Loucy (cell line): ENCODE measurements around the gene ZFHX3.

ENCODE experiments used
- H2AFZ ChIP-seq: fragments of 200-600 bp; sonication (generic); 2 replicates; pipeline ENCODE4 v1.6.0; 2016; ENCODE audit warnings: antibody characterized with exemption, mild to moderate bottlenecking, low read length, moderate library complexity
- H3F3A ChIP-seq: fragments of 200-600 bp; 2 replicates; pipeline ENCODE4 v1.6.0; 2016; ENCODE audit warnings: antibody characterized with exemption, low read depth, mild to moderate bottlenecking
- H3K27me3 ChIP-seq: fragments of 200-600 bp; sonication (generic); 2 replicates; pipeline ENCODE4 v1.6.1; 2014; ENCODE audit warnings: low read length, mild to moderate bottlenecking; ENCODE audit not compliant: insufficient read depth, poor library complexity, severe bottlenecking
- H3K36me3 ChIP-seq: fragments of 200-600 bp; sonication (generic); 2 replicates; pipeline ENCODE4 v1.6.1; 2016; ENCODE audit warnings: low read length; ENCODE audit not compliant: insufficient read depth
- H3K4me1 ChIP-seq: fragments of 200-600 bp; sonication (generic); 2 replicates; pipeline ENCODE4 v1.5.1; 2014; ENCODE audit warnings: low read length, mild to moderate bottlenecking; ENCODE audit not compliant: insufficient read depth, poor library complexity, severe bottlenecking
- H3K4me2 ChIP-seq: fragments of 200-600 bp; sonication (generic); 2 replicates; pipeline ENCODE4 v1.6.0; 2014; ENCODE audit warnings: antibody characterized with exemption, low read length, low read depth, mild to moderate bottlenecking; ENCODE audit not compliant: poor library complexity, severe bottlenecking
- H3K4me3 ChIP-seq: fragments of 200-600 bp; sonication (generic); 2 replicates; pipeline ENCODE4 v1.5.1; 2014; ENCODE audit warnings: low read length, mild to moderate bottlenecking, mixed read lengths; ENCODE audit not compliant: poor library complexity, severe bottlenecking
- H3K79me2 ChIP-seq: fragments of 200-600 bp; sonication (generic); 2 replicates; pipeline ENCODE4 v1.6.1; 2014; ENCODE audit warnings: low read length; ENCODE audit not compliant: insufficient read depth
- H3K9ac ChIP-seq: fragments of 200-600 bp; sonication (generic); 2 replicates; pipeline ENCODE4 v1.6.0; 2014; ENCODE audit warnings: mild to moderate bottlenecking, low read depth, low read length, moderate library complexity; ENCODE audit not compliant: poor library complexity, severe bottlenecking
- H3K9me2 ChIP-seq: fragments of 200-600 bp; sonication (generic); replicated peaks from 2 replicates; pipeline ENCODE4 v1.6.1; 2016; ENCODE audit warnings: low read depth, low read length, mixed read lengths
- H3K9me3 ChIP-seq: fragments of 200-600 bp; sonication (generic); 2 replicates; pipeline ENCODE4 v1.6.1; 2014; ENCODE audit warnings: mild to moderate bottlenecking, antibody characterized with exemption, low read length, low read depth; ENCODE audit not compliant: insufficient read depth
- H4K20me1 ChIP-seq: fragments of 200-600 bp; sonication (generic); 2 replicates; pipeline ENCODE4 v1.6.0; 2014; ENCODE audit warnings: antibody characterized with exemption, low read length, mild to moderate bottlenecking; ENCODE audit not compliant: insufficient read depth, poor library complexity, severe bottlenecking
- CTCF ChIP-seq: fragments of 200-600 bp; sonication (generic); conservative IDR thresholded peaks from 2 replicates; pipeline ENCODE4 v1.5.1; 2014; ENCODE audit warnings: mild to moderate bottlenecking, antibody characterized with exemption, low read length
- EZH2phosphoT487 ChIP-seq: fragments of 200-600 bp; IDR thresholded peaks from 2 replicates; pipeline ENCODE4 v1.6.1; 2018; ENCODE audit warnings: antibody characterized with exemption, mild to moderate bottlenecking, moderate library complexity, borderline replicate concordance

The ZFHX3 gene

GRCh38 chr16:72925631-72925979, 122.3 kb downstream of the ZFHX3 start:
- Histone ChIP-seq H3K4me2 (no peak overlapping the region), H3K9me2 (no peaks in the 10 kb centered on the region), H3K36me3 (no peaks in the 10 kb centered on the region), H3K27me3 (no peaks in the 10 kb centered on the region), H3K4me1 (peaks cover 22% of the 10 kb centered on the region), H4K20me1 (peaks cover 8% of the 10 kb centered on the region), H3K79me2 (no peaks in the 10 kb centered on the region), H3F3A (0 out of 2 replicates have a peak, but pooled peaks cover 2% of the 10 kb centered on the region), H3K4me3 (no peak overlapping the region), H2AFZ (no peak overlapping the region), H3K9ac (no peak overlapping the region), H3K9me3 (no peaks in the 10 kb centered on the region)
- no peak for TF ChIP-seq CTCF
- no peak for TF ChIP-seq EZH2phosphoT487

- Histone ChIP-seq H4K20me1 (peaks cover 8% of the 10 kb centered on the region), H3K4me2 (no peak overlapping the region)
- TF ChIP-seq EZH2phosphoT487 = no peak
- TF ChIP-seq CTCF = no peak
Observed at GRCh38 chr16:72924927-72925630, 122.8 kb downstream of the ZFHX3 start.

GRCh38 chr16:72924537-72924926, 123.4 kb downstream of the ZFHX3 start:
- H3K9ac ChIP-seq = no peak overlapping the region
- no peak overlapping the region for H3K4me2 ChIP-seq
- H3K4me3 ChIP-seq = no peak overlapping the region
- no peak for TF ChIP-seq EZH2phosphoT487
- TF ChIP-seq CTCF = no peak
- H3K9me2 ChIP-seq = no peaks in the 10 kb centered on the region
- H3K36me3 ChIP-seq = no peaks in the 10 kb centered on the region
- H3K79me2 ChIP-seq = no peaks in the 10 kb centered on the region
- H2AFZ ChIP-seq = no peak overlapping the region
- peaks cover 8% of the 10 kb centered on the region for H4K20me1 ChIP-seq
- H3K4me1 ChIP-seq = peaks cover 26% of the 10 kb centered on the region
- 0 out of 2 replicates have a peak, but pooled peaks cover 2% of the 10 kb centered on the region for H3F3A ChIP-seq
- H3K9me3 ChIP-seq = no peaks in the 10 kb centered on the region
- no peaks in the 10 kb centered on the region for H3K27me3 ChIP-seq

More at GRCh38 chr16:72924927-72925630, 122.8 kb downstream of the ZFHX3 start:
- Histone ChIP-seq H3K9ac (no peak overlapping the region), H3K36me3 (no peaks in the 10 kb centered on the region), H3K4me1 (peaks cover 26% of the 10 kb centered on the region), H3F3A (0 out of 2 replicates have a peak, but pooled peaks cover 2% of the 10 kb centered on the region), H2AFZ (no peak overlapping the region), H3K9me3 (no peaks in the 10 kb centered on the region), H3K79me2 (no peaks in the 10 kb centered on the region), H3K9me2 (no peaks in the 10 kb centered on the region), H3K4me3 (no peak overlapping the region), H3K27me3 (no peaks in the 10 kb centered on the region)
